GM21423 (cell line): ENCODE data around the gene EPHA3.
"Not testable (repeated sequence)": the region's sequence is repeated elsewhere in the genome, so short reads cannot be mapped to it uniquely, and the experiment has no call there.

Experiments used
- ATAC-seq: cut with Tn5 transposase; IDR thresholded peaks from one replicate; pipeline ENCODE4 v1.9.1; 2021; ENCODE audit warnings: mild to moderate bottlenecking, moderate library complexity; ENCODE audit not compliant: unreplicated experiment

Gene EPHA3

DNA sequence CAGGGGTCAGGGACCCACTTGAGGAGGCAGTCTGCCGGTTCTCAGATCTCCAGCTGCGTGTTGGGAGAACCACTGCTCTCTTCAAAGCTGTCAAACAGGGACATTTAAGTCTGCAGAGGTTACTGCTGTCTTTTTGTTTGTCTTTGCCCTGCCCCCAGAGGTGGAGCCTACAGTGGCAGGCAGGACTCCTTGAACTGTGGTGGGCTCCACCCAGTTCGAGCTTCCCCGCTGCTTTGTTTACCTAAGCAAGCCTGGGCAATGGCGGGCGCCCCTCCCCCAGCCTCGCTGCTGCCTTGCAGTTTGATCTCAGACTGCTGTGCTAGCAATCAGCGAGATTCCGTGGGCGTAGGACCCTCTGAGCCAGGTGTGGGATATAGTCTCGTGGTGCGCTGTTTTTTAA is 243.5 kb downstream of the EPHA3 start:
- ATAC-seq, result not testable (repeated sequence)

DNA sequence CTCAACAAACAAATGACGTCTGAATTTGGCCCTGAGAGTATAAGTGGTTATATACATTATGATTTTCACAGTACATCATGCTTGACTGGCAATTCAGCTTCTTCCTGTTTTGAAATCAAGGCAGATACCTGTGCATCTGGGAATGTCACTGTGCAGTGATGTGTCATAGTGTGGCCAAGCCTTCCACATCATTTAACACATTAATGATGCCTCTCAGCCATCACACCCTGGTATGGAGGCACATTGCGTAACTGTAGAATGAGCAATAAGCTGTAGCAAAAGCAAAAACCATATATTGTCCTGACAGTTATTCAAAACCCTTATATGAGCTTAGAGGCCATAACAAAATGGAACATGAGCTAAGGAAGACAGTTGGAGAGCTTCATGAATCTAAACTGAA is 246.0 kb downstream of the EPHA3 start:
- ATAC-seq, result no peak

DNA sequence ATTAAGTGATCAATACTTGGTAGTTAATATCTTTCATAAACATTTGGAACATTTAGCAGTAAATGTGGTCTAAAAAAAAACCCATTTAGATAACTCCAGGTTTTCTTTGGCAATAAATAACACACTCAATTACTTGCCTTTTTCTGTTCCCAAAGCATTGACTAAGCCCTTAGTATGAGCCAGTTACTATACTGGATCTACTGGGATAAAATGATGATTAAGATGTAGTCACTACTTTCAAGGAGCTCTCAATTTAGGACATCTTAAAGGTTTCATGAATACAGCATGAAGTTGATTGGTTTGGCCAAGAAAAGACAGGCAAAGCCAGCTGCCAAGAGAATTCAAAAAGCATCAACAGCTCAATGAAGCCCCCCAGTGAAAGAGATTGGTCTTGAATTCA is 250.9 kb downstream of the EPHA3 start:
- no peak for ATAC-seq

DNA sequence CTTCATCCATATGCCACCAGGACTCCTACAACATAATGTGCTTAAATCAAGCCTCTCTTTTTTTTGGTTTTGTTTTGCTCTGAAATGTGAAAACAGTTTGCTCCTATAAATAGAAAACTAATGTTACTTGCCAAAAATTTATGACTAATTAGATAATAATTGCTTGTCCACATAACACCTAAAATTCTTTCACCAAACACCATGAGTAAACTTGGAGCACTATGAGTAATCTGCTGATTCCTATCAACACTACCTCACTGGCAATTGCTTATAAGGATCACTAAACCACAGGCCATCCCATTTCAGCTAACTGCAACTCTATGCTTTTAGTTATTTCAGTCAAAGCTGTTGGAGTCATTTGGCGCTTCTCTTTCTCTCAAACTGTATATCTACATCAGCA is 252.7 kb downstream of the EPHA3 start:
- no peak for ATAC-seq

DNA sequence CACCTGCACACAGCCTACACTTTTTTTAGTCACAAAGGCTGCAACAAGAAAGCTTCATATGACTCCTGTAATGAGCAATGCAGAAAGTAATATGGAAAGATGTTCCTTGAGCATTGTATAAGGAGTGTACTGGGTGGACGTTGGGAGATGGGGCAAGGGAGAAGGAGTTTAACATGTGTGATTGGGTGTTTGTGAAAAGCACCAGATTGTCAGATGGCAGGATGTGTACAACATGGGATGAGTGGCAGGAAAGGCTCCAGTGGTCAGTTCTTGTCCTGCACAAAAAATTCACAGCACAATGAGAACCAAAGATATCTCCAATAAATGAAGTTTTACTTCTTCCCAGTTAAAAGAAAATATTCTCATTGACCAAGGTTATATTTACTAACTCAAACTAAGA is 255.1 kb downstream of the EPHA3 start:
- ATAC-seq, result no peak

DNA sequence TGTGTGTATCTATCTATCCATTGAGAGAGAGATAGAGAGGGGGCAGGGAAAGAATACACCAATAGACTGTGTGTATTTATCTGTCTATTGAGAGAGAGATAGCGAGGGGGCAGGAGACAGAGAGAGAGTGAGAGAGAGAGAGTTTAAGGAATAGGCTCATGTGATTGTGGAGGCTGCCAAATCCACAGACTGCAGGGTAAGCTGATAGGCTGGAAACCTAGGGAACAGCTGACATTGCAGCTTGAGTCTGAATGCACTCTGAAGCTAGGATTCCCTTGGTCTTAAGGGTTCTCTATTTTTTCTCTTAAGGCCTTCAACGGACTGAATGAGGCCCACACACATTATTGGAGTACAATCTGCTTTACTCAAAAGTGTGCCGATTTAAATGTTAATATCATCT is 255.8 kb downstream of the EPHA3 start:
- ATAC-seq, result no peak

DNA sequence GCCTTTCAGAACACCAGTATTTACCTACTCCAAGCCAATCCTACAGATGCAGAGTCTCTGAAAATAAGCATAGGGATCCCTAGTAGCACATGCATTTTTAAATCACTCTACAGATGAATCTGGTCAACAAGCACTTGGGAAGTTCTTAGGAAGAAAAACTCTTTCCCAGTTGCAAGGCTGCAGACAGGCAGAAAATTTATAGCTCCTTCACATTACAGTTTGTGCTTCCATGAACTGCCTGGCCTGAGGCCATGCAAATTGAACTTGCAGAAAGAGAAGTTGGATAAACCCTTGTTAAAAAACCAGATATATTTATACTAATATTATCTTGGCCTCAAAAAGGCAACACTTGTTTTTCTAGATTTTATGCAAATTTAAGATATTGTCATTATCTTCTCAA is 256.9 kb downstream of the EPHA3 start:
- ATAC-seq, result no peak

DNA sequence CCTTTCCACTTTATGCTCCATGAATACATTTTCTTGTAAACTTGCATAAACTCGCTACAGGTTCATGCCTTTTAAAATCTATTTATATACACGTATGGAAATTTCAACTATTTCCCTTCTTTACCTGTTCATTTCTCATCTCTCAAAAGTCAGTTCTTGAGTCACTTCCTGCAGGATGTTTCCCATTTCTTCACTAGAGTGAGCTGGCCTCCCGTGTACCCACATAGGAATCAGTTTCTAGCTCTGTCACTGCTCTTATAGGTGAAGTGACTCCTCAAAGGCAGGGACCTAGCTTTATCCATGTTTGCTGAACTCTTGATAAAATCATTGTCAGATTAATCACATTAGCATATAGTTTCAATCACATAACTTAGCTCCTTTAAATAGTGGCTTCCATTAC is 259.7 kb downstream of the EPHA3 start:
- ATAC-seq, result no peak

DNA sequence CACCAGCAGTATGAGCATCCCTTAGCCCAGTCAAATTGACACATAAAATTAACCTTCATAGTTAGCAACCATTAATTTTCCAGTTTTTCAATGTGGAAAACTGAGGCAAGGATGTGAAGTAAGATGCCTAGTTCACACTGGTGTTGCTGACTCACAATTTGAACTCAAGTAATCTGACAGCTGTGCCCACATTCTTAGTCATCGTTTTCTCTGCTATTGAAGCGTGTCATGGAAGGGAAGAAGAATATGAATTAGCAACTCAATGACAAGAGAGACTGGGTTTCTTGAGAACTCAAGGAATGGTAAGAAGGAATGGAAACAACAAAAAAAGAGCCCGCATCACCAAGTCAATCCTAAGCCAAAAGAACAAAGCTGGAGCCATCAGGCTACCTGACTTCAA is 261.4 kb downstream of the EPHA3 start:
- ATAC-seq, result no peak

DNA sequence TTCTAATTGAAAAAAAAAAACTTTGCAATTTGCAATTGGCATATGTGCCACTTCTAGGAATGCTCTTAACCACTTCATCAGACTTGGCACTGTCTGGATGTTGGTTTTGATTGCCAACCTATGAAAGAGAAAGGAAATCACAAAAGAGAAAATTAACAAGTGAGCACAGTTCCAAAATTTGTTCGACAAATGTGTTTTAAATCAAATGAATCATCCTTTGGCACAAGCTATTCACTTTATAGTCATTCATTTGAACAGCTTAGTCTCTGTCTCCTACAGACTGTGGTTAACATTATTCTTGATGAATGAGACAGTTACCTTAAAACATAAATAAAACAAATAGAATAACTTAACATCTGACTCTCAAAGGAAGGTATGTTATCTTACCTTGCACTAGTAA is 265.0 kb downstream of the EPHA3 start:
- ATAC-seq, result no peak

DNA sequence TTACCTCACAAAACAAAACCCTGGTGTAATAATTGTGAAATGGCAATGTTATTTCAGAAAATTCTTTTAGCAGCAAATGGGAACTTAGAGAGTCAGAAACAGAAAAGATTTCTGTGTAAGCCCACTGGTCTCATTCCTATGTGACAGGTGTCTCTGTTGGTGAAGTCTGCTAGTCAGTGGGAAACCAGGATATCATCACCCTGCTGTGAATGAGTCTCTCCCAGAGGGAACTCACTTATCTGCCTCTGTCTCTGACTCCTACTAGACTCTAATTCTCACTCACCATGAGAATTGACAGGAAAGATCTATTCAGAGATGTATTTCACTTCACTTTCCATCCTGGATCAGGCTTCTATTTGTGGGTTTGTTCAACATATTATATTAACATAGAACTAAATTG is 266.0 kb downstream of the EPHA3 start:
- ATAC-seq, result no peak

DNA sequence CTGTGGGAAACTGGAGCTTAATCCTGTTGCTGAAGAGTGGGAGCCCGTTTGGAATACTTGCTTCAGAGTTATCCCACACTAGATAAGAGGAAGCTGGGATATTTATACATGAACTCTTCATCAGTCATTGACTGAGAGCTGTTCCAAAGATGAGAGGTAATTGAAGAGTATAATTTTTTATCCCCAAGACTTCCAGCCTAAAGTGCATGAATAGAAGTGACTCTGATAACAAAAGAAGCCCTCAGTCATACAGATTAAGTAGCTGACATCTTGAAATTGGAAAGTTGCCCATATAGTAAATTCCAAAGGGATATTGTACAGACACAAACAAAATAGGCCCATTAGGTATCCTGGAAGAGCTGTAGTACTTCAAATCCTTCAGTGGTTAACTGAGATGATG is 268.0 kb downstream of the EPHA3 start:
- ATAC-seq, result no peak

DNA sequence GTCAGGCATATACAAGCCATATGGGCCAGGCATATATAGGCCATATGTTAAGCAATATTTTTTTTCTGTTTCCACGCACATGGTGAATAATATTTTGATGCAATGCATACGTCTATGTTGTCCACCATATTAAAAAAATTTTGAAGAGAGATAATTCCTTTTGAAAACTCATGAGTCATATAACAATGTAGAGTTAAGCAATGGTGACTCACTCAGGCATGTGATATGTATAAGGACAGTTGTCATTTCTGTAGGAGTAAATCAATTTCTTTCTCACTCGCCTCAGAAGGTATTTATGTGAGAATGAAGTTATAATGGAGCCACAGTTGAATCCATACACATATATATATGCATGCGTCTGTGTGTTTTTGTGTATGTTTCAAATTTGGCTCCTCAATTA is 272.6 kb downstream of the EPHA3 start:
- ATAC-seq, result no peak

DNA sequence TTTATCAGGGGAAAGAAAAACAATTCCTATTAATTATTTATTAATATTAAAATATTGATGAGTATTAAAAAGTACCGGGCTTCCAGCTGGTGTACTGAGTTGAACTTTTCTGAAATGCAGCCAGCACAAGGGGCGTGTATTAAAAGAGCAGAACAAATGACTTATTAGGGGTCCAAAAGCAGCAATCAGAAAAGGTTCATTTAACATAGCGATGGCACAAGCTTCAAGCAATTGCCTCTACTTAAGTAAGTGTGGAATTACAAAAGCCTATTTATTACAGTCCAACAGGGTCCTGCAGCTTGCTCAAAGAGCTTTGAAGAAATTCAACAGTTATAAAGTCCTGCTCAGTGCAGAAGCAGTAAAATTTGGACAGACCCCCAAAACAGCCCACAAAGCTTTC is 285.6 kb downstream of the EPHA3 start:
- no peak for ATAC-seq

DNA sequence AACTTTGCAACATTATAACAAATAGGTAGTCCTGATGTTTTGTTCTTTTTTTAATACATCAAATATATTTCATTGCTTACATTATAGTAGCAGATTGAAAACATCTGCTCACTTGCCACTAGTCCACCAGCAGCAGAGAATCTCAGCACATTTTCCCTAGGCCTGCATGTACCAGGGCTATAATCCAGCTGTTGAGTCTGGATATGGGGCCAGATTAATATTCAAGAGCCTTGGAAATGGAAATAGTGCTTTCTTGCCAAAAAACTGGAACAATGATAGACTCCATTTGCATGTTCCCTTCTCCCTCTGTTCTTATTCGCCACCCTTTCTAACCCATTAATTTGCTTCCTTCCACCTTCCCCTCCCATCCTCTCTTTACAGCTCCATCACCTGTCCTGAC is 288.0 kb downstream of the EPHA3 start:
- no peak for ATAC-seq

DNA sequence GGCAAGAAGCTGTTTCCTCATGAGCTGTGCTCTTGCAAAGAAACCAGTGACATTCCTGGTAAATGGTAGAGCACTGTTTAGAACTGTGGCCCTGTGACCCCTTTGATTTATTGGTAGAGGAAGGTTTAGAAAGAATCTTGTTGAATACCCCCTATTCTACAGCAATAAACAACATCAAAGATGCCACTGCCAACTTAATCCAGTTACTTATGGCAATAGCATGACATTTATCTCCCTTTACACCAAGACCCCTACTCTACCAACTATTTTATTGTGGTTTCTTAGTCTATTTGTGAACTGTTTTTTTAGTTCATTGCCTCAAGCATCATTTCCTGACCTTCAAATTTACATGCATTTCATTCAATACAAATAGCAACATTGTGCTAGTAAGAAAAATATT is 288.6 kb downstream of the EPHA3 start:
- no peak for ATAC-seq

DNA sequence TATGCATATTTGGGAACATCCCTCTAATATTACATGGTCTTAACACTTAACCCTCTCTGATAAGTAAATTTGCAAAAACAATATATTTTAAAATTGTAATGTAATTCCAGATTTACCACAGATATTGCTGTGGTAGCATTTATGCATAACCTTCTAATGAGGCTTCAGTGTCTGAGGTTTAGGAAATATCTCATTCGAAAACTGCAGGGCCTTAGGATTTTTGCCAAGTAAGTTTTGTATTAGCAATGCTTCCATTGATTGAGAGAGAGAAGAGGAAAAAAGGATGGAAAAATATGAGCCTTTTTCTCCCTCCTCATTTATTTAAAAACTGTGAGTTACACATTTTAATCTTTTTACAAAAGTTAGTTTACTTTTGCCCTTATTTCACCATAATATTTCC is 294.6 kb downstream of the EPHA3 start:
- no peak for ATAC-seq

DNA sequence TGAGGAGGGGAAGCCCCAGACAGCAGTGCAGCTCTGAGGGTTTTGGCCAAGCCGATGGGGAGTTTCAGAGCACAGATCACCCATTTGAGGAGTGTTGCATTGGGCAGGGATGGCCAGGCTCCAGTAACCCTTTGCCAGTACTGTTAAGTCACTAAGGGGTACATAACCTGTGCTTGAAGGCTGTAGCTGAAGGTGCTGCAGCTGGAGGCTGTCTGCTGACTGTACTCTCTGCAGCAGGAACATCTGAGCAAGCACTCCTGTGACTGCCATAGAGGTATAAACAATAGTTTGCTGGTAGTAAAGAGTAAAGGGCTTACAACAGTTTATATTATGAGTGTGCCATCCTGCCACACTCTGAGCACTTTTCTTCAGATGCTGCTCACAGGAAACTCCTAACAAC is 297.8 kb downstream of the EPHA3 start:
- ATAC-seq, result no peak

DNA sequence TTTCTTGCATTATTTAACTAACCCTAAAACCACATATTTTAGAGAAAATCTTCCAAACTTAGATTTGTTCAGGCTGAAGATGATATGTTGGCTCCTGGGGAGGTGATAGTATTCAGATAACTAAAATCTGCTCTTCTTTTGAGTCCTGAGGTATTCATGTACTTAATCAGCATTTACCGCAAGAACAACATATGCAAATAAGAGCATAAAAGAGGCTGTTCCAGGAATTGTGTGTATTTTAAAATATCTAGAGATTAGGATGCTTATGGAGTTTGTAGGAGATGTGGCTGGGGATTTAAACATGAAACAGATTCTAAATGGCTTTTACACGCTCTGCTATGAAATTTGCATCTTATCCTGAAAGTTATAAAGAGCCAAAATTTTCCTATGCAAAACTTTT is 298.2 kb downstream of the EPHA3 start:
- no peak for ATAC-seq

DNA sequence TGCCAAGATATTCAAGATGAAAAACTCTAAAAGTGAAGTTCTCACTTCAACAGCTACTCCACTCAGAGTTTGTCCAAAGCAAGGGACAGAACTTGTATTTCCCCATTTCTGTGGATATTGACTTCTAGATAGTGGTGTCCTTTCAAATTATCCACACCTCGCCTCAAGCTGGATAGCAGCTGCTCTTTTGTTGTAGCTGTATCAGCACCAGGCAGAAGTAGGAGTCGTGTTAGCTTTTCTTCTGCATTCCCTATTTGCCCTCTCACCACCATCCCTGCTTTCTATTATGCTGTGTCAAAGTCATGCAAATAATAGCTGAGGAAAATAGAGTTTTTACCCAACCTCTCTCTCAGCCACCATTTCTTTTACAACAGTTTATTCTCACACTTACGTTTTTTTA is 303.8 kb downstream of the EPHA3 start:
- ATAC-seq, result no peak

DNA sequence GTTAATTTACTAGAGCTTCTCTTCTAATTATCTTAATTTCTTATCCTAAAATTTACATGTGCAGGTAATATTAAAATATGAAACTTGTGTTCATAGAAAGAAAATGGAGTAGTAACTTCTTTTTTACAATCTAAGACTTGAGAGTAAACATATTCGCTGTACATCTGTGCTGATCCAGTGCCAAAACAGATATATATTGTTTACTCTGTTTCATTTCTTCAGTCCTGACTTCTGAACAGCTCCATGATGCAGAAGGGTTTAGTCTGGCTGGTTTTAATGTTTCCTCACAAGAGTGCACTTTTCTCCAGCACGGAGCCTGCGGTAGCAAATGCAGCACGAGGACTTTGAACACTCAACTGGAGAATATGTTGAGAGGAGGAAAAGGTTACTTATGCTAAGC is 306.8 kb downstream of the EPHA3 start:
- ATAC-seq, result no peak

DNA sequence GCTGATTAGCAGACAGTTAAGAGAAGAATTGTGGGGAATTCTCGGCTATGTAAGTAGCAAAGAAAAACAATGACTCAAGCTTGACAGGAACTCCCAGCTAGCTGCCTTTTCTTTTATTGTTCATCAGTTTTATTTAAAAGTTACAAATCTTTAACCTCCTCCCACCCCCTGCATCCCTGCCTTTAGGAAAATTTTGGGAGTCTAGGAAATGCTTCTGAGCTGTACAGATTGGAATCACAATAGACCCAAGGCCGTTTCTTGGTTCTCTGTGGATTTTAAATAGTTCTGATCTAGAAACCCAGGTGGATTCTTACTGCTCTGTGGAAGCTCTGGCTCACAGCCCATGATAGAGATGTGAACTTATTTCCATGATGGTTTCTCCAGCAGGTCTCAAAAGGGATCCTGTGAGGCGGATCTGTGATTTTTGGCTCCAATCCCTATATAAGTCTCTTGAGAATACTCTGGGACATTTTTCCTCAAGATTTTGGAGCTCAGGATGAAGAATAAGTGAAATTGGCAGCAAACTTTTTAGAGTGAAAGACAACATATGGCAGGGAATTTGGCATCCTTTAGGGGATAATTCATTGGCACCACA is 312.3 kb downstream of the EPHA3 start:
- ATAC-seq, result no peak

DNA sequence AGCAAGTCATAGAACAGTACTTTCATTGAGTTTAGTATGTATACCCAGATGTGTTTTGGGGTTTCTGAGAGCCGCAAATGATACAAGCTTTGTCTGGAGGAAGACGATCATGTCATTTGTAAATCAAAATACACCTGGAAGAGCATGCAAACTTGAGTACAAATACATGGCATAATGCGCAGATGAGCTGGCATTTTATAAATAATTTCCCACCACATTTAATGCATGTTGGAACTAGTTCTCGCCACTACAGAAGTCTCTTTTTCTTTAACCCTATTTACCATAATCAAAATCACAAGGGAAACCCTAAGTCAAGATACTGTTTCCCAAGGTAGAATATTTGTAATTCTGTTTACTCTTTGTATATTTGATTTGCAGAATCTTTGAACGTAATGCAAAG is 318.6 kb downstream of the EPHA3 start:
- no peak for ATAC-seq
